Activated T-helper 2 cell treated with anti-CD3 and anti-CD28 coated beads, Interferon-gamma antibody, Interleukin-2, Interleukin-4, amounts not matched to agents 10 μg/mL and 5 μg/mL and 100 μg/mL, durations not matched to agents 14 hours and 24 hours and 36 hours (primary cell): ENCODE measurements around the gene TUBGCP3. TPM values are rescaled to one million over a fixed set of nuclear protein-coding genes. Genes with fewer than 3 reads are reported as not detected.

Experiments used
- DNase-seq: peaks from one replicate; pipeline ENCODE4 v3.0.0; 2021; ENCODE audit warnings: low spot score
- H3K27ac Mint-ChIP-seq: one replicate; pipeline ENCODE4 v1.8.0; 2021; ENCODE audit warnings: mixed read lengths
- H3K27me3 Mint-ChIP-seq: one replicate; pipeline ENCODE4 v1.8.0; 2021; ENCODE audit warnings: low read depth, mixed read lengths
- H3K36me3 Mint-ChIP-seq: one replicate; pipeline ENCODE4 v1.8.0; 2021; ENCODE audit warnings: low read depth, mixed read lengths
- H3K4me1 Mint-ChIP-seq: one replicate; pipeline ENCODE4 v1.8.0; 2021; ENCODE audit warnings: low read depth, mixed read lengths
- H3K4me3 Mint-ChIP-seq: one replicate; pipeline ENCODE4 v1.8.0; 2021; ENCODE audit warnings: low read depth, mild to moderate bottlenecking, moderate library complexity, mixed read lengths
- H3K9me3 Mint-ChIP-seq: one replicate; pipeline ENCODE4 v1.8.0; 2021; ENCODE audit warnings: mixed read lengths
- intact Hi-C: fragments of 100-400 bp; cut with micrococcal nuclease; formaldehyde crosslinking; loops from one replicate; pipeline ENCODE4 v1.15.1; 2023
- total RNA-seq: library from RNA; stranded (reverse); gene quantifications from 2 replicates; pipeline ENCODE4 v1.2.3, GENCODE V29; 2022

The TUBGCP3 gene
- total RNA-seq, 1 donor from 2014 or later, result 66.4 TPM

GRCh38 chr13:112583592-112584277 lies 4.2 kb downstream of the TUBGCP3 start:
- DNase-seq, result no peak
- intact Hi-C loops, result no loop called here
- Mint-ChIP-seq H3K27me3 (no peaks in the 10 kb centered on the region), H3K4me3 (no peak overlapping the region), H3K9me3 (peaks cover 4% of the 10 kb centered on the region), H3K4me1 (peaks cover 30% of the 10 kb centered on the region), H3K36me3 (peaks cover 43% of the 10 kb centered on the region), H3K27ac (no peak overlapping the region)

GRCh38 chr13:112582263-112582662 lies 5.7 kb downstream of the TUBGCP3 start:
- no peak overlapping the region for H3K27ac Mint-ChIP-seq
- peaks cover 24% of the 10 kb centered on the region for H3K4me1 Mint-ChIP-seq
- intact Hi-C loops, result no loop called here
- no peak for DNase-seq
- H3K4me3 Mint-ChIP-seq, result no peak overlapping the region
- no peaks in the 10 kb centered on the region for H3K27me3 Mint-ChIP-seq
- H3K9me3 Mint-ChIP-seq, result peaks cover 9% of the 10 kb centered on the region
- H3K36me3 Mint-ChIP-seq, result peaks cover 49% of the 10 kb centered on the region

DNA sequence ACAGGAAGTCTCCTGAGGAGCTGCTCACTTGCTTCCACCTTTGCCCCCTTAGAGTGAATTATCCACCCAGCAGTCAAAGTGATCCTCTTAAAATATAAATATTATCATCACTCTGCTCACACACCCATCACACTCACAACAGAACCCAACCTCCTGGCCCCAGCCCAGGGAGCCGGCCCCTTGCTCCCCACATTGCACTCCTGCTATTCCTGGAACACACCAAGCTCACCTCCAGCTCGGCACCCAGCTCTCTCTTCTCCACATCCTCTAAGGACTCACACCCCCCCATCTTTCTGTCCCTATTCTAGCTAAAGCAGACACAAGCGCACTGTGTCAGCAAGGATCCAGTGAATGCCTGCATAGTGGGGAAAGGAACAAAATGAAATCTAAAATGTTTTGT lies 7.0 kb downstream of the TUBGCP3 start:
- intact Hi-C loops, result no loop called here
- Mint-ChIP-seq H3K4me3 (no peak overlapping the region), H3K27ac (no peak overlapping the region), H3K36me3 (peaks cover 49% of the 10 kb centered on the region), H3K9me3 (peaks cover 16% of the 10 kb centered on the region), H3K4me1 (peaks cover 22% of the 10 kb centered on the region), H3K27me3 (no peaks in the 10 kb centered on the region)
- no peak for DNase-seq

DNA sequence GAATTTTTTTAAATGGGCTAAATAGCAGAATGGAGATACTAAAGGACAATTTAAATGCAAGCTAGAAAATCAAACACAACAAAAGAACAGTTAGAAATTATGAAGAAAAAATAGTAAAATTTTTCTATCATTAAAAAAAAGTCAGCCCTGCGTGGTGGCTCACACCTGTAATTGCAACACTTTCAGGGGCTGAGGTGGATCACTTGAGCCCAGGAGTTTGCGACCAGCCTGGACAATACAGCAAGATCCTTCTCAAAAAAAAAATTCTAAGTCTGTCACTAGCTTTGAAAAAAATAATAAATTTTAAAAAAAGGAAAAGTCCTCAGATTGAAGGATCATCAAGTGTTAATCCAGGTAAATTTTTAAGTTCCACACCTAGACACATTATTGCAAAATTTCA lies 7.7 kb downstream of the TUBGCP3 start:
- intact Hi-C loops, result no loop called here
- peaks cover 54% of the 10 kb centered on the region for H3K36me3 Mint-ChIP-seq
- DNase-seq, result no peak
- no peak overlapping the region for H3K27ac Mint-ChIP-seq
- H3K4me3 Mint-ChIP-seq, result no peak overlapping the region
- H3K4me1 Mint-ChIP-seq, result peaks cover 29% of the 10 kb centered on the region
- H3K27me3 Mint-ChIP-seq, result no peaks in the 10 kb centered on the region
- H3K9me3 Mint-ChIP-seq, result peaks cover 16% of the 10 kb centered on the region

DNA sequence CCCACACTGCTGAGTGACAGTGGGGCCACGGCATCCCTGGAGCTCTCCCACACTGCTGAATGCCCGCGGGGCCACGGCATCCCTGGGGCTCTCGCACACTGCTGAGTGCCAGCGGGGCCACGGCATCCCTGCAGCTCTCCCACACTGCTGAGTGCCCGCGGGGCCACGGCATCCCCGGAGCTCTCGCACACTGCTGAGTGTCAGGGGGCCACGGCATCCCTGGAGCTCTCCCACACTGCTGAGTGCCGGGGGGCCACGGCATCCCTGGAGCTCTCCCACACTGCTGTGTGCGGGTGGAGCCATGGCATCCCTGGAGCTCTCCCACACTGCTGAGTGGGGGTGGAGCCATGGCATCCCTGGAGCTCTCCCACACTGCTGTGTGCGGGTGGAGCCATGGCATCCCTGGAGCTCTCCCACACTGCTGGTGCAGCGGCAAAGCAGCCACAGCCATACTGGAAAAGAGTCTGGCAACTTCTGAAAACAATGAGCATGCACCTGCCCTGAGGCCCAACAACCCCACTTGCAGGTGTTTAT lies 8.6 kb downstream of the TUBGCP3 start:
- Mint-ChIP-seq H3K27me3 (no peaks in the 10 kb centered on the region), H3K36me3 (peaks cover 56% of the 10 kb centered on the region), H3K4me3 (no peak overlapping the region), H3K27ac (no peak overlapping the region), H3K9me3 (peaks cover 16% of the 10 kb centered on the region), H3K4me1 (peaks cover 37% of the 10 kb centered on the region)
- intact Hi-C loops, result no loop called here
- DNase-seq, result no peak

DNA sequence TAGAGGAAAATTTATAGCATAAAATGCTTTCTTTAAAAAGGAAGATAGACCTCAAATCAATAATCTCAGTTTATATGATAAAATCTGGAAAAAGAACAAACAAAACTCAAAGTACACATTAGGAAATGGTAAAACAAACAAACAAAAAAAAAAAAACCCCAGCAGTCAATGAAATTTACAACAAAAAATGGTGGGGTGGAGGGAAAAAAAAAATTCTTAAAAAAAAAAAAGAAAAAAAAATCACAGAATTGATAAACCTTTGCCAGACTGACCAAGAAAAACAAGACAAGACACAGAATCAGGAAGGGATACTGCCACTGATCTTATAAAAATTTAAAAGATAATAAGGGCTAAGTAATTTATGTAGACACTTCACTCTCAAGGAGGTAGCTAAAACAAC lies 11.2 kb downstream of the TUBGCP3 start:
- Mint-ChIP-seq H3K27me3 (no peaks in the 10 kb centered on the region), H3K27ac (no peak overlapping the region), H3K4me3 (no peak overlapping the region), H3K4me1 (peaks cover 38% of the 10 kb centered on the region), H3K9me3 (peaks cover 16% of the 10 kb centered on the region), H3K36me3 (peaks cover 43% of the 10 kb centered on the region)
- DNase-seq, result no peak
- intact Hi-C loops, result no loop called here

GRCh38 chr13:112576191-112576590 lies 11.8 kb downstream of the TUBGCP3 start:
- Mint-ChIP-seq H3K27ac (no peak overlapping the region), H3K4me1 (peaks cover 37% of the 10 kb centered on the region), H3K4me3 (no peak overlapping the region), H3K36me3 (peaks cover 41% of the 10 kb centered on the region), H3K27me3 (no peaks in the 10 kb centered on the region), H3K9me3 (peaks cover 16% of the 10 kb centered on the region)
- no peak for DNase-seq
- intact Hi-C loops, result no loop called here

GRCh38 chr13:112575675-112576074 lies 12.3 kb downstream of the TUBGCP3 start:
- intact Hi-C loops, result no loop called here
- Mint-ChIP-seq H3K9me3 (peaks cover 16% of the 10 kb centered on the region), H3K36me3 (peaks cover 41% of the 10 kb centered on the region), H3K4me1 (peaks cover 38% of the 10 kb centered on the region), H3K4me3 (no peak overlapping the region), H3K27me3 (no peaks in the 10 kb centered on the region), H3K27ac (no peak overlapping the region)
- DNase-seq, result no peak

DNA sequence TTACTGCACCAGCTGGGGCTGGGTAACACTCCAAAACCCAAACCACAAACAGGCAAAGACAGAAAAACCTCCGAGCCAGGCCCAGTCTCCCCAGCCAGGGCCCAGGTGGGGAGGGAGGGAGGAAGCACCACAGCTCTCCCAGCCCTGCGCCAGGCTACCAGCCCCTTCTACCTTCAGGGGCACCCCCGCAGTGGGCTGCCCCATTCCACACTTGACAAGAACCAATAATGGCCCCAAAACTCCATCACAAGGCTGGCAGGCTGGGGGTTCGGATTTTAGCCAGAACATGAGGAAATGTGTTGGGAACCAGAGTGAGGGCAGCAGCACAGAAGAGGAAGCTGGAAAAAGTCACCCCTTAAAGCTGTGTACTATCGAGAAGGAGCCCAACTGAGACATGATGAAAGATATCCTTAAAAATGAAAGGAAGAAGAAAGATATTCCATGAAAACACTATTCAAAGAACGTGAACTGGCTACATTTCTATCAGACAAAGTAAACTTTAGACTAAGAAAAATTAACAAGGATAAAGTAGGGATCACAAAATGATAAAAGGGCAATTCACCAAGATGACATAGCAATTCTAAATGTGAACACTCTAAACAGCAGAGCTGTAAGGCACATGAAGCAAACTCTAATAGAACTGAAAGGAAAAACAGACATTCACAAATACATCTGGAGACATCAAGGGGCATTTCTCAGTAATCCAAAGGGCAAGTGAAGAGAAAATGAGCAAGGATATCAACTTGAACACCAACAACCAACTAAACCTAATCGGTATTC lies 12.9 kb downstream of the TUBGCP3 start:
- no peak for DNase-seq
- H3K36me3 Mint-ChIP-seq, result peaks cover 40% of the 10 kb centered on the region
- H3K4me1 Mint-ChIP-seq, result peaks cover 39% of the 10 kb centered on the region
- H3K27me3 Mint-ChIP-seq, result no peaks in the 10 kb centered on the region
- peaks cover 16% of the 10 kb centered on the region for H3K9me3 Mint-ChIP-seq
- intact Hi-C loops, result no loop called here
- no peak overlapping the region for H3K4me3 Mint-ChIP-seq
- no peak overlapping the region for H3K27ac Mint-ChIP-seq

- peaks cover 13% of the 10 kb centered on the region for H3K9me3 Mint-ChIP-seq
- peaks cover 37% of the 10 kb centered on the region for H3K36me3 Mint-ChIP-seq
- H3K27ac Mint-ChIP-seq, result no peak overlapping the region
- H3K4me1 Mint-ChIP-seq, result peaks cover 42% of the 10 kb centered on the region
- DNase-seq, result no peak
- no peaks in the 10 kb centered on the region for H3K27me3 Mint-ChIP-seq
- intact Hi-C loops, result no loop called here
- no peak overlapping the region for H3K4me3 Mint-ChIP-seq
Measured at GRCh38 chr13:112574416-112574815, 13.5 kb downstream of the TUBGCP3 start.

- Mint-ChIP-seq H3K4me1 (peaks cover 44% of the 10 kb centered on the region), H3K36me3 (peaks cover 39% of the 10 kb centered on the region), H3K4me3 (no peak overlapping the region), H3K27ac (no peak overlapping the region), H3K9me3 (peaks cover 12% of the 10 kb centered on the region), H3K27me3 (no peaks in the 10 kb centered on the region)
- DNase-seq, result no peak
- intact Hi-C loops, result loop anchor here (2.0 kb wide), 1 partner anchor 13 kb away; no protein-coding TSS in a partner anchor
Measured at GRCh38 chr13:112573710-112574109, 14.2 kb downstream of the TUBGCP3 start.

DNA sequence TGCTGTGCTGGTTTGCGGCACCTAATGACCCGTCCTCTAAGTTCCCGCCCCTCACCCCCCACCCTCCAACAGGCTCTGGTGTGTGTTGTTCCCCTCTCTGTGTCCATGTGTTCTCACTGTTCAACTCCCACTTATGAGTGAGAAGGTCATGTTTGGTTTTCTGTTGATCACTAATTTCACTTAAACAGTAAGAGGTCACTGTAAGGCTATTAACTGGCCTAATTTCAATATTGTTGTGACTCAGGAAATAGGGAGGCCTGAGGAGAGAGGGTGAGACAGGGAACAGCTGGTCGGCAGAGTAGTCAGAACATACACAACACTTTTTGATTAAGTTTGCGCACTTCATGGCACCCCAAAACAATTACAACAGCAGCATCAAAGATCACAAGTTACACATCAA lies 15.6 kb downstream of the TUBGCP3 start:
- Mint-ChIP-seq H3K4me3 (no peak overlapping the region), H3K36me3 (peaks cover 34% of the 10 kb centered on the region), H3K9me3 (peaks cover 8% of the 10 kb centered on the region), H3K27ac (no peak overlapping the region), H3K27me3 (no peaks in the 10 kb centered on the region), H3K4me1 (peaks cover 46% of the 10 kb centered on the region)
- intact Hi-C loops, result loop anchor here (2.0 kb wide), 1 partner anchor 14 kb away; no protein-coding TSS in a partner anchor
- DNase-seq, result no peak

DNA sequence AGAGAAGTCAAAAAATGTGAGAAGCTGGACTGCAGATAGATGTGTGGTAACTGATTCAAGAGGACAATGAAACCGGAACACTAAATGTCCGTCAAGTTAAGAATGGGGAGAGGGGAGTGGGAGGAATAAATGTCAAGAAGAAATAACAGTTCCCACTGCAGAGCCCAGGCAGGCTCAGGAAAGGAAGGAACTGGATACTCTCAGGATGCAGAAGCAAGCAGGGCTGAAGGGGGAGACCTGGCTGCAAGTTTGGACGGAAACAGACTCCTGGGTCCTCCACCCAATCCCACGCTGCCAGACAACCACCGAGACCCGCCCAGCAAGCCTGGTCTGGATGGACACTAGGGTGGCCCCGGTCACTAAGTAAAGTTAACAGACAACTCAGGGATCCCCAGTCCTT lies 18.1 kb downstream of the TUBGCP3 start:
- Mint-ChIP-seq H3K36me3 (peaks cover 27% of the 10 kb centered on the region), H3K4me1 (peaks cover 27% of the 10 kb centered on the region), H3K27ac (no peak overlapping the region), H3K4me3 (no peak overlapping the region), H3K9me3 (no peaks in the 10 kb centered on the region), H3K27me3 (no peaks in the 10 kb centered on the region)
- no peak for DNase-seq
- intact Hi-C loops, result no loop called here
